ENCODE results near the gene SPART. TPM values are rescaled to one million over a fixed set of nuclear protein-coding genes. Genes with fewer than 3 reads are reported as not detected.

SPART gene
- total and polyA plus RNA-seq, 9 of the 15 experiments (the other 6 are each of a cell fraction or from before 2014, with no cell fraction given), result 18.7 to 79.0 (median 41.0) TPM

DNA sequence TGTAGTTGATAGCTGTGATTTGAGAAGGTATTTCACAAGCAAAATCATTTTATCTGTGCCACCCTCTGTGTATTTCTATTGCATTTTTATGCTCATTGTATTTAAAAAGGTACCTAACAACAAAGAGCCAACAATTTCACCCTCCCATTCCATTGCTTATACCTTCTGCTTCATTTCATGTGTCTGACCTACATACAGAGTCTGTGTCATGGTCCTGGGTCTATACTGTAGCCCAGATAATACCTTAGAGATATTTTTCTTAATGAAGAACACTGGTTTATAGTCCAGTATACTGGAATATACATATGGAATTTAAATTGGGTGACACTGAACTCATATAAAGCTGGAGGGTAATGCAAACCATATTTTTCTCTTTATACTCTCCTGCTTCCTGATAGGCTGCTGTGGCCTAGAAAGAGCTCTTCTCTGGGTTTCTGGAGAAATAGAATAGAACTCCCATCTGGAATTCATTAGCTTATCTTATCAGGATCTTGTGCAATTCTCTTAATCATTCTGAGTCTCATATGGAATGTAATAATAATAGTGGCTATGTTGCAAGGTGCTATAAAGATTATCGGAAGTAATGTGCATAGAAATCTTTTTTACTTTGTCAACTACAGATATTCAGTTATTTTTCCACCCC, 31.8 kb upstream of the SPART start:
- Histone ChIP-seq H3K79me2 (ENCODE audit: control insufficient read depth, insufficient read depth, low read length) (no peaks in the 10 kb centered on the region), H3K9ac (ENCODE audit: insufficient read depth in 1 of 2, low read depth in 2 of 2, low read length in 2 of 2) (no peak overlapping the region), H3K4me1 (replicated peaks in 1 of 2; ENCODE audit: control insufficient read depth in 2 of 2, insufficient read depth in 2 of 2, low read length in 2 of 2) (no peaks in the 10 kb centered on the region), H3K4me2 (ENCODE audit: insufficient read depth, low read length) (no peak overlapping the region), H4K20me1 (replicated peaks; ENCODE audit: control insufficient read depth, insufficient read depth, low read length) (no peaks in the 10 kb centered on the region), H3K9me1 (ENCODE audit: control insufficient read depth, insufficient read depth, low read length) (no peaks in the 10 kb centered on the region), H3K4me3 (no peak overlapping the region), H3K9me3 (replicated peaks; ENCODE audit: control insufficient read depth, insufficient read depth, low read depth, low read length) (no peaks in the 10 kb centered on the region), H2AFZ (ENCODE audit: low read depth, low read length) (no peak overlapping the region), H3K36me3 (ENCODE audit: control insufficient read depth, insufficient read depth, low read length) (no peaks in the 10 kb centered on the region), H3K27ac (ENCODE audit: extremely low read depth, low read depth, low read length) (no peak overlapping the region), H3K27me3 (ENCODE audit: control insufficient read depth in 2 of 2, insufficient read depth in 2 of 2, low read length in 2 of 2) (peaks cover 0 to 3% of the 10 kb centered on the region in 2 experiments; a peak in 1 of 5 replicates)
- ChIA-PET CTCF (ENCODE audit: low intra/inter-chr PET ratio) (no interaction called here), POLR2A (no interaction called here)
- no TSS peak for BruUV-seq (replicated peaks)
- ATAC-seq (no peak), FAIRE-seq (no peak), DNase-seq (ENCODE audit: extremely low read depth in 1 of 4, low spot score in 3 of 4) (no peak)
- in situ Hi-C loops (cut with MboI) (no loop called here), intact Hi-C loops (cut with micrococcal nuclease) (no loop called here)
- WGBS (ENCODE audit: insufficient coverage, low coverage, missing lambda C conversion rate), result 0% methylated on average over 1 of the region's 1 CpG
- TF ChIP-seq, protein P1, sequence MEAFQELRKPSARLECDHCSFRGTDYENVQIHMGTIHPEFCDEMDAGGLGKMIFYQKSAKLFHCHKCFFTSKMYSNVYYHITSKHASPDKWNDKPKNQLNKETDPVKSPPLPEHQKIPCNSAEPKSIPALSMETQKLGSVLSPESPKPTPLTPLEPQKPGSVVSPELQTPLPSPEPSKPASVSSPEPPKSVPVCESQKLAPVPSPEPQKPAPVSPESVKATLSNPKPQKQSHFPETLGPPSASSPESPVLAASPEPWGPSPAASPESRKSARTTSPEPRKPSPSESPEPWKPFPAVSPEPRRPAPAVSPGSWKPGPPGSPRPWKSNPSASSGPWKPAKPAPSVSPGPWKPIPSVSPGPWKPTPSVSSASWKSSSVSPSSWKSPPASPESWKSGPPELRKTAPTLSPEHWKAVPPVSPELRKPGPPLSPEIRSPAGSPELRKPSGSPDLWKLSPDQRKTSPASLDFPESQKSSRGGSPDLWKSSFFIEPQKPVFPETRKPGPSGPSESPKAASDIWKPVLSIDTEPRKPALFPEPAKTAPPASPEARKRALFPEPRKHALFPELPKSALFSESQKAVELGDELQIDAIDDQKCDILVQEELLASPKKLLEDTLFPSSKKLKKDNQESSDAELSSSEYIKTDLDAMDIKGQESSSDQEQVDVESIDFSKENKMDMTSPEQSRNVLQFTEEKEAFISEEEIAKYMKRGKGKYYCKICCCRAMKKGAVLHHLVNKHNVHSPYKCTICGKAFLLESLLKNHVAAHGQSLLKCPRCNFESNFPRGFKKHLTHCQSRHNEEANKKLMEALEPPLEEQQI (IDR thresholded peaks at IDR 0.05), result no peak
- TF ChIP-seq ZNF324 (CRISPR knock-in tag; IDR thresholded peaks at IDR 0.05) (no peak), DIDO1 (tag; IDR thresholded peaks at IDR 0.05; ENCODE audit: low read depth) (no peak), PHB (CRISPR knock-in tag; IDR thresholded peaks at IDR 0.05) (no peak)
- TF ChIP-seq, protein P2, sequence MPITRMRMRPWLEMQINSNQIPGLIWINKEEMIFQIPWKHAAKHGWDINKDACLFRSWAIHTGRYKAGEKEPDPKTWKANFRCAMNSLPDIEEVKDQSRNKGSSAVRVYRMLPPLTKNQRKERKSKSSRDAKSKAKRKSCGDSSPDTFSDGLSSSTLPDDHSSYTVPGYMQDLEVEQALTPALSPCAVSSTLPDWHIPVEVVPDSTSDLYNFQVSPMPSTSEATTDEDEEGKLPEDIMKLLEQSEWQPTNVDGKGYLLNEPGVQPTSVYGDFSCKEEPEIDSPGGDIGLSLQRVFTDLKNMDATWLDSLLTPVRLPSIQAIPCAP (CRISPR knock-in tag; IDR thresholded peaks at IDR 0.05; ENCODE audit: borderline replicate concordance), result no peak

All from K562 (cell line).